OCI-LY7 (cell line): ENCODE measurements around the gene LARP7. TPM values are rescaled to one million over a fixed set of nuclear protein-coding genes. Genes with fewer than 3 reads are reported as not detected.

Experiments
- BruUV-seq: library from RNA; stranded (reverse); fragments of 400-500 nt; replicated peaks from 2 replicates; lab custom pipeline; 2021; lab: Mats Ljungman, UMichigan
- CTCF ChIA-PET: fragments of 300-600 bp; sonication (Branson Sonifier 250); formaldehyde crosslinking; loops from one replicate; lab custom pipeline; 2022; ENCODE audit warnings: antibody characterized with exemption; ENCODE audit not compliant: unreplicated experiment; lab: Charles Lee
- POLR2A ChIA-PET: fragments of 300-600 bp; sonication (Branson Sonifier 250); formaldehyde crosslinking; loops from one replicate; lab custom pipeline; 2022; ENCODE audit warnings: antibody characterized with exemption; lab: Charles Lee
- DNase-seq: peaks from one replicate; pipeline ENCODE4 v3.0.0-alpha.2; 2015; ENCODE audit warnings: low spot score
- H2AFZ ChIP-seq: fragments of 200-600 bp; sonication (generic), shearing (Covaris generic); 2 replicates; pipeline ENCODE4 v1.6.1; 2014; ENCODE audit warnings: mild to moderate bottlenecking, antibody characterized with exemption, low read length, moderate library complexity
- H3K27ac ChIP-seq: fragments of 200-600 bp; sonication (generic); 2 replicates; pipeline ENCODE4 v1.5.1; 2014; ENCODE audit warnings: mixed run types, low read depth, mild to moderate bottlenecking, moderate library complexity, low read length, inconsistent platforms; ENCODE audit not compliant: poor library complexity, severe bottlenecking
- H3K36me3 ChIP-seq: fragments of 200-600 bp; sonication (generic); 2 replicates; pipeline ENCODE4 v1.6.1; 2014; ENCODE audit warnings: mild to moderate bottlenecking, antibody characterized with exemption, low read length, moderate library complexity, mixed read lengths; ENCODE audit not compliant: insufficient read depth
- H3K4me1 ChIP-seq: fragments of 200-600 bp; sonication (generic); 2 replicates; pipeline ENCODE4 v1.5.1; 2014; ENCODE audit warnings: mild to moderate bottlenecking, low read length; ENCODE audit not compliant: insufficient read depth, poor library complexity, severe bottlenecking
- H3K4me2 ChIP-seq: fragments of 200-600 bp; sonication (generic); 2 replicates; pipeline ENCODE4 v1.6.1; 2014; ENCODE audit warnings: mild to moderate bottlenecking, low read length
- H3K4me3 ChIP-seq: fragments of 200-600 bp; sonication (generic); 2 replicates; pipeline ENCODE4 v1.5.1; 2014; ENCODE audit warnings: mild to moderate bottlenecking, low read depth, low read length; ENCODE audit not compliant: poor library complexity, severe bottlenecking
- H3K79me2 ChIP-seq: fragments of 200-600 bp; sonication (generic); 2 replicates; pipeline ENCODE4 v1.6.1; 2016; ENCODE audit warnings: low read depth, mild to moderate bottlenecking, low read length, moderate library complexity, mixed read lengths; ENCODE audit not compliant: insufficient read depth
- H3K9me2 ChIP-seq: fragments of 200-600 bp; sonication (generic); 2 replicates; pipeline ENCODE4 v1.6.1; 2016; ENCODE audit warnings: mild to moderate bottlenecking, low read length, mixed read lengths; ENCODE audit not compliant: insufficient read depth
- H3K9me3 ChIP-seq: fragments of 200-600 bp; sonication (generic); 2 replicates; pipeline ENCODE4 v1.6.1; 2014; ENCODE audit warnings: mild to moderate bottlenecking, mixed run types, low read length, mixed read lengths
- H4K20me1 ChIP-seq: fragments of 200-600 bp; sonication (generic); 2 replicates; pipeline ENCODE4 v1.6.1; 2014; ENCODE audit warnings: mild to moderate bottlenecking, antibody characterized with exemption, low read length, moderate library complexity, mixed read lengths; ENCODE audit not compliant: insufficient read depth
- EZH2phosphoT487 ChIP-seq: fragments of 200-600 bp; sonication (generic); IDR thresholded peaks from 2 replicates; pipeline ENCODE4 v1.6.1; 2018; ENCODE audit warnings: low read depth, borderline replicate concordance, mild to moderate bottlenecking, mixed run types, antibody characterized with exemption, low read length, moderate library complexity, mixed read lengths
- intact Hi-C: fragments of 100-400 bp; cut with micrococcal nuclease; formaldehyde crosslinking; loops from one replicate; pipeline ENCODE4 v1.10.0; 2022; ENCODE audit not compliant: unreplicated experiment
- total RNA-seq, 2 experiments: library from RNA; depleted of rRNA in 1 of 2; stranded (reverse); fragments of >200 nt in 1 of 2; shearing (Covaris generic) in 1 of 2; gene quantifications; 2 replicates each; pipeline ENCODE4 v1.2.3, GENCODE V29; 2014 to 2022
- TF ChIP-seq, protein P1 (sequence below): fragments of 200-600 bp; sonication (generic); conservative IDR thresholded peaks from 2 replicates; pipeline ENCODE4 v1.5.1; 2014; ENCODE audit warnings: mild to moderate bottlenecking, antibody characterized with exemption, low read length, moderate library complexity, mixed read lengths

LARP7 gene
- total RNA-seq, 2 experiments from 2014 or later = 35.0 to 53.9 TPM

DNA sequence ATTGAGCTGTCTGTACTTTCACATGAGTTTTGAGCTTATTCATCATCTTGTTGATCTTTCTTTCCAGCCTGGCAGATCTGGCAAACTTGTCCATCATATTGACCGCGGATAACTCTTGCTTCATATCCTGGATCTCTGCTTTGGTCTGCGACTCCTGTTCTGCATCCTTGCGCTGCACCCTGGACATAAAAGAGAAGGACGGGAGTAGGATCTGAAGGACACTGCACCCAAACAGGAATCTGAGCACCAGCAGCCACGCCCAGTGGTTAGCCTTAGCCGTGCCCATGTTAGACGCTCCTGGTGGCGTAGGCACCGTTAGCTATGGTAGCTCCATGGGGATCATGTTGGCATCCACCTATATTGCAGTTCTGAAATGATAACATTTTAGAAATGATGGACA, 56.6 kb downstream of the LARP7 start:
- TF ChIP-seq, protein P1, sequence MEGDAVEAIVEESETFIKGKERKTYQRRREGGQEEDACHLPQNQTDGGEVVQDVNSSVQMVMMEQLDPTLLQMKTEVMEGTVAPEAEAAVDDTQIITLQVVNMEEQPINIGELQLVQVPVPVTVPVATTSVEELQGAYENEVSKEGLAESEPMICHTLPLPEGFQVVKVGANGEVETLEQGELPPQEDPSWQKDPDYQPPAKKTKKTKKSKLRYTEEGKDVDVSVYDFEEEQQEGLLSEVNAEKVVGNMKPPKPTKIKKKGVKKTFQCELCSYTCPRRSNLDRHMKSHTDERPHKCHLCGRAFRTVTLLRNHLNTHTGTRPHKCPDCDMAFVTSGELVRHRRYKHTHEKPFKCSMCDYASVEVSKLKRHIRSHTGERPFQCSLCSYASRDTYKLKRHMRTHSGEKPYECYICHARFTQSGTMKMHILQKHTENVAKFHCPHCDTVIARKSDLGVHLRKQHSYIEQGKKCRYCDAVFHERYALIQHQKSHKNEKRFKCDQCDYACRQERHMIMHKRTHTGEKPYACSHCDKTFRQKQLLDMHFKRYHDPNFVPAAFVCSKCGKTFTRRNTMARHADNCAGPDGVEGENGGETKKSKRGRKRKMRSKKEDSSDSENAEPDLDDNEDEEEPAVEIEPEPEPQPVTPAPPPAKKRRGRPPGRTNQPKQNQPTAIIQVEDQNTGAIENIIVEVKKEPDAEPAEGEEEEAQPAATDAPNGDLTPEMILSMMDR = no peak
- TF ChIP-seq EZH2phosphoT487 = no peak
- BruUV-seq = no TSS peak
- intact Hi-C loops = no loop called here
- Histone ChIP-seq H3K9me2 (no peaks in the 10 kb centered on the region), H2AFZ (no peak overlapping the region), H4K20me1 (no peaks in the 10 kb centered on the region), H3K79me2 (no peaks in the 10 kb centered on the region), H3K4me1 (no peaks in the 10 kb centered on the region), H3K27ac (no peak overlapping the region), H3K36me3 (no peaks in the 10 kb centered on the region), H3K9me3 (no peaks in the 10 kb centered on the region), H3K4me3 (no peak overlapping the region), H3K4me2 (no peak overlapping the region)
- DNase-seq = no peak
- POLR2A ChIA-PET = interaction anchor here (0.5 to 3.8 kb wide), 3 partner anchors 15 to 25 kb away, joined by 3 to 15 read pairs (median 8); no protein-coding TSS in a partner anchor
- CTCF ChIA-PET = interaction anchor here (0.5 kb wide), 1 partner anchor 12 kb away, joined by 4 read pairs; no protein-coding TSS in a partner anchor

DNA sequence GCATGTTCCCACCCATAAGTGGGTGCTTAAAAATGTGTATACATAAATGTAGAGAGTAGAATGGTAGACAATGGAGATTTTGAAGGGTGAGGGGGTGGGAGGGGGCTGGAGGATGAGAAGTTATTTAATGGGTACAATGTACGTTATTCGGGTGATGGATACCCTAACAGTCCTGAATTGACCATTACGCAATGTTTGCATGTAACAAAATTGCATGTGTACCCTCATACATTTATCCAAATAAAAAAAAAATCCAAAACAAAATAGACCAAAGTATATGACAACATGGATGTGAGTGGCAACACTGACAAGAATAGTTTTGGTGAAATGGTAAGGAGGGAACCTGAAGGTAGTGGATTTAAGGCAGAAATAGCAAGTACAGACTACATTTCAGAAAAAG, 63.7 kb downstream of the LARP7 start:
- Histone ChIP-seq H3K36me3 (no peaks in the 10 kb centered on the region), H3K4me1 (no peaks in the 10 kb centered on the region), H3K27ac (no peak overlapping the region), H3K4me2 (no peak overlapping the region), H3K79me2 (no peaks in the 10 kb centered on the region), H3K9me2 (no peaks in the 10 kb centered on the region), H3K4me3 (no peak overlapping the region), H2AFZ (no peak overlapping the region), H4K20me1 (no peaks in the 10 kb centered on the region), H3K9me3 (no peaks in the 10 kb centered on the region)
- DNase-seq = no peak
- intact Hi-C loops = no loop called here
- no TSS peak for BruUV-seq
- POLR2A ChIA-PET = no interaction called here
- CTCF ChIA-PET = no interaction called here
- TF ChIP-seq, protein P1 = no peak
- TF ChIP-seq EZH2phosphoT487 = no peak

DNA sequence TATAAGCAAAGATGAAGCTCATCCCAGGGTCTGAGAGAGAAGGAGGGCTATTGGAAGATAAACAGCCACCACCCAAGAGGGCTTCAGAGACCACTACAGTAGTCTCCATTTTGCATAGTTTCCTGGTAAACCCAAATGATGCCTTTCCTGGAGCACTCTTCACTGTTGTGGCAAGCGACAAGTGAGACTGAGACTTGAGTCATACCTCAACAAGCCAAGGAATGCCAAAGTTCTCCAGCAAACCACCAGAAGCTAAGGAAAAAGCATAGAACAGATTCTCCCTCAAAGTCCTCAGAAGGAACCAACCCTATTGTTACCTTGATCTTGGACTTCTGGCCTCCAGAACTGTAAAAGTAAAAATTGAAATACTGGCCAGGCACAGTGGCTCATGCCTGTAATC, 65.9 kb downstream of the LARP7 start:
- Histone ChIP-seq H3K36me3 (no peaks in the 10 kb centered on the region), H3K79me2 (no peaks in the 10 kb centered on the region), H4K20me1 (no peaks in the 10 kb centered on the region), H3K9me2 (no peaks in the 10 kb centered on the region), H3K4me2 (no peak overlapping the region), H3K27ac (no peak overlapping the region), H3K4me1 (peaks cover 13% of the 10 kb centered on the region), H2AFZ (no peak overlapping the region), H3K9me3 (no peaks in the 10 kb centered on the region), H3K4me3 (no peak overlapping the region)
- CTCF ChIA-PET = no interaction called here
- intact Hi-C loops = no loop called here
- no TSS peak for BruUV-seq
- DNase-seq = no peak
- TF ChIP-seq, protein P1 = no peak
- TF ChIP-seq EZH2phosphoT487 = no peak
- POLR2A ChIA-PET = interaction anchor here (0.7 to 1.0 kb wide), 3 partner anchors 15 to 571 kb away, joined by 3 to 7 read pairs (median 4); no protein-coding TSS in a partner anchor
